Activated CD8-positive, alpha-beta memory T cell treated with anti-CD3 and anti-CD28 coated beads, Interleukin-2, amount 50 U/mL, for 48 hours (primary cell): ENCODE results near the gene ANO6.
"Not testable (repeated sequence)": the region's sequence is repeated elsewhere in the genome, so short reads cannot be mapped to it uniquely, and the experiment has no call there.

ENCODE experiments used
- DNase-seq: peaks from one replicate; pipeline ENCODE4 v3.0.0-alpha.2; 2020

Gene ANO6

DNA sequence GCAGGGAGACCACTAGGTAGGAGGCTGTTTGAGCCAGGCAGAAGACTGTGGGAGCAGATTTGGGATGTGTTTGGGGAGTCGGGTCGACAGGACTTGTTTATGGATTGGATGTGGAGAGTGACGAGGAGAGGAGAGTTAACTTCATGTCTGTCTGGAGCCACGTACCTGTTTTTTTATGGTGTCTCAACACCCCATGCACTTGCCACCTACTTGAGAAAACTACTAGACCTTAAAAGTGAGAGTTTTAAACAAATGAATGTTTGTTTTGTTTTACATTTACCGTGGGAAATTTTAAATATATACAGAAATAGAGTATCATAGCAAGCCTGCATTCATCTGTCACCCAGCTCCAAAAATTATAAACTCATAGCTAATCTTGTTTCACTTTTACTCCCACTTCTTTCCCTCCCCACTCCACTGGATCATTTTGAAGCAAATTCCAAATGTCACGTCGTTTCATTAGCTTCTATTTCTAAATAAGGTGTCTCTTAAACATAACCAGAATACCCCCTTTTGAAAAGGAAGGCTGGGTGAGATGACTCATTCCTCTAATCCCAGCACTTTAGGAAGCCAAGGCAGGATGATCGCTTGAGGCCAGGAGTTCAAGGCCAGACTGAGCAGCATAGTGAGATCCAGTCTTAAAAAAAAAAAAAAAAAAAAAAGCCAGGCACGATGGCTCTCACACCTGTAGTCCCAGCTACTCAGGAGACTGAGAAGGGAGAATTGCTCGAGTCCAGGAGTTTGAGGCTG, 136.2 kb downstream of the ANO6 start:
- DNase-seq: no peak

DNA sequence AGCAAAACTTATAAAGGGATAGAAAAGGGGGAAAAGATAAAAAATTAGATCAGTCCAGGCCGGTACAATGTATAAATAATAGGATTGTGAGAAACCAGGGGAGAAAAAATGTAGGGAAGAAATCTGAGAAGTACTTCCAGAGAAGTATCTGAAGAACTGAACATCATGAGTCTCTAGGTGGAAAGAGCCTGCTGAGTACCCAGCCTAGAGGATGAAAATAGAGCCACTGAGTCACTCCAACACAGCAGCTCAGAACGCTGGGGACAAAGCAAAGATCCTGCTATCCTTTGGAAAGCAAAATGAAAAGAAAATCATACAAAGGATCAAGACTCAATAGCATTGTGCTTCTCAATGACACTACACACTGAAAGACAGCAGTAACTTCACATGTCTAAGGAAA, 138.0 kb downstream of the ANO6 start:
- DNase-seq: no peak

DNA sequence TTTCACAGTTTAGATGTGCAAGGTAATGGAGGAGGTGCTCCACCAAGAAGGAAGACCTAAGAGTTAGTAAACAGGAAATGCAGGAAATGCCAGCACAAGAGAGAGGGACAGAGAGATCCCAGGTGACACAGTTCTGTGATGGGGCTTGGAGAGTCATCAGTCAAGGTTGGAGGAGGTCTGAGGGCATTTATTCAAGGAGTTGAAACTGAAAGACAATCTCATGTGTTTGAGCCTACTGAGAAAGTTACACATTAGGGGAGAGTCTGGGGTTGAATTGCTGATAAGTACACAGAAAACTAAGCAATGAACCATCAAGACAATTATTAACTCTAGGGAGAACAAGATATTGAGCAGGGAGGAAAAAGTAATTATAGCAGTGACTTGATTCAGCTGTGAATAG, 138.5 kb downstream of the ANO6 start:
- DNase-seq: no peak

DNA sequence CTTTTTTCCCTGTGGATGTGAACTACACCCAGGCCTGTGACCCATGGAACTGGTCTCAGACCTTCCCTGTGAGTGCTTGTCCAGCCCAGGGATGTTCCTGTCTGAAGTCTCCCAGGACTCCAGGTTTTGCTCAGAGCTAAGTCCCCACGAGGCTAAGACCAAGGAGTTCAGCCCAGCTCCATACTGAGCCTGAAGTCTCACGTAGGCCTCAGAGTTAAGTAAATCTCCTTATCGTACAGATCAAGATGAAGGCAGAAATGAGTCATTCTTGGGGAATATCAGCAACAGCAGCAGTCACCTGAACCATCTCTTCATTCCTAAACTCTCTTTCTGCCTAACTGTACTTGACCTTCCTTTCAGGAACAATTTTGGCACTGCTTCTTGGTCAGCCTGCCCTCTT, 139.8 kb downstream of the ANO6 start:
- no peak for DNase-seq

DNA sequence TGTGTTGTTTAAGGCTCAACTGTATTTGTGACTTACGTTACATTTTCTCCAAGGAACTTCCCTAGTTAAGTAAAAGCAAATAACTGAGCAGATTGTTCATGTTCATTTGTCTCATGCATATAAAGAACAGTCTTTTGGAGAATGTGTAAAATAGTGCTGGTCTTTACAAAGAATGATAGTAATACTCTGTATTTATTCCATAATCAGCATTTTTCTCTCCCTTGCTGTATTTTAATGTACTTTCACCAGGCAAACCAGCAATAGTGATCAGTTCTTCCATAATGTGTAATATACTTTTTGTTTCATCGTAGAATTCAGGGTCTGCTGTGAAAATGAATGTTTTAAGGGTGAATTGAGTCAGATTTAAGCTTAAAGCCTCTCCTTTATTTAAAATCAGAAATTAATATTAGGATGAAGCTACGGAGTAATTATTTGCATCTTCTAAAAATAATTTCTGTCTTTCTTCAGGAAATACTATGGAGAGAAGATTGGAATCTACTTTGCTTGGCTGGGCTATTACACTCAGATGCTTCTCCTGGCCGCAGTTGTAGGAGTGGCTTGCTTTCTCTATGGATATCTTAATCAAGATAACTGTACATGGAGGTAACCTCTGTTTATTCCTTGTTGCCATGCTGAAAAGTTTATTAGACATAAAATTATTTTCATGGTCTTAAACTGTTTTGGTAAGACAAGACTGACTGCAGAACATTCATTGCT, 141.1 kb downstream of the ANO6 start:
- DNase-seq: no peak

DNA sequence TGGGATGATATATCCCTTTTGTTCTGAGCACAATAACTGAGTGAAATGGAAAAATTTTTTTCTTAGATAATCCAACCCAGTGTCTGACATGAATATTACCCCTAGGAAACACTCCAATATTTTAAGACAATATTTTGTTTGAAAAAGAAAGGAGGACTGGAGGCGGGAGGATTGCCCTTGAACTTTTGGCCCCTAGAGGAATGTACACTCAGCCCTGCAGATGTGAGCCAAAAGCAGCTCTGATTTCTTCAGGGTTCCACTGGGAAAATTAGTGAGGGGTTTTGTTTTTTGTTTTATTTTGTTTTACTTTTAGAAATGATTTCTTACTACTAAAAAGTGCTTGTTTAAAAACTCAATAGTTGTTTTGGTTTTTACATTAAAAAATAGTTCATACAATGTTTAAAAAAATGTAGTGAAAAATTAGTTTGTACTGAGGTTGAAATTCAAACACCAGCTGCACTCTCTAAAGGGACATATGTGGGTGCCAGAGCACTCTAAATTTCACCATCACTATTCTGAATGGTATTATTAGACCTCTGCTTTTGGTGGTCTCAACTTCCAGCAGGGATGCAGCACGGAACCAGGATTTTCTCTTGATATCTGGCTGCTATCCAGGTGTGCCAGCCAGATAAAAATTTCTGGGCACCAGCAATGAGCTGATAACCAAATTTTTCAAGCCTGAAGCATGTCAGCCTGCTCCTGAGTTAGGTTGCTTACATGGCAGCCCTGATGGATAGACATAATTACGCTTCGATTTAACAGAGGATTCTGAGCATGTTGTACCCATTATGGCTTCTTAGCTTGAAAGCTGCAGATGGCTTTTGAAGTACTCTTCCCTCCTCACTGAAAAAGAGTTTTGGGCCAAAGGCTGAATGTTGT, 141.9 kb downstream of the ANO6 start:
- no peak for DNase-seq

DNA sequence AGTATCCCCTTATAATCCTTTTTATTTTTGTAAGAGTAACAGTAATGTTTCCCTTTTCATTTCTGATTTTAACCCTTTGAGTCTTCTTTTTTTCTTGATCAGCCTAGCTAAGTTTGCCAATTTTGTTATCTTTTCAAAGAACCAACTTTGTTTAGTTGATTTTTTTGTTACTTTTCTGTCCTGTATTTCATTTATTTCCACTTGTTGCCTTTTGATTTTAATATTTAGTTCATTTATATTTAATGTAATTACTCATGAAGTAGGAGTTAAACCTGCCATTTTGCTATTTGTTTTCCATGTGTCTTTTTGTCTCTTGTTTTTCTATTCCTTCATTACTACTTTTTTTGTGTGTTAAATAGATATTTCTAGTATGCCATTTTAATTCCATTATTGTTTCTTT, 146.4 kb downstream of the ANO6 start:
- no peak for DNase-seq

DNA sequence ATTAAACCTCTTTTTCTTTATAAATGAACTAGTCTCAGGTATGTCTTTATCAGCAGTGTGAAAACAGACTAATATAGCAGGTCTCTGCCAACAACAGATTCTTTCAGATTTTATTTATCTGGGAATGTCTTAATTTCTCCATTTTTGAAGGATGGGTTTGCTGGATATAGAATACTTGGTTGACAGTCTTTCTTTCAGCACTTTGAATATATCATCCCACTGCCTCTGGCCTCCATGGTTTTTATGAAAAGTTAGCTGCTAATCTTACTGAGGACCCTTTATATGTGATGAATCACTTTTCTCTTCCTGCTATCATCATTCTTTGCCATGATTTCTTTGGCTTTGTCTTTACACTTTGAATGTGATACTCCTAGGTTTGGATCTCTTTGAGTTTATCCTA, 148.0 kb downstream of the ANO6 start:
- DNase-seq: no peak

DNA sequence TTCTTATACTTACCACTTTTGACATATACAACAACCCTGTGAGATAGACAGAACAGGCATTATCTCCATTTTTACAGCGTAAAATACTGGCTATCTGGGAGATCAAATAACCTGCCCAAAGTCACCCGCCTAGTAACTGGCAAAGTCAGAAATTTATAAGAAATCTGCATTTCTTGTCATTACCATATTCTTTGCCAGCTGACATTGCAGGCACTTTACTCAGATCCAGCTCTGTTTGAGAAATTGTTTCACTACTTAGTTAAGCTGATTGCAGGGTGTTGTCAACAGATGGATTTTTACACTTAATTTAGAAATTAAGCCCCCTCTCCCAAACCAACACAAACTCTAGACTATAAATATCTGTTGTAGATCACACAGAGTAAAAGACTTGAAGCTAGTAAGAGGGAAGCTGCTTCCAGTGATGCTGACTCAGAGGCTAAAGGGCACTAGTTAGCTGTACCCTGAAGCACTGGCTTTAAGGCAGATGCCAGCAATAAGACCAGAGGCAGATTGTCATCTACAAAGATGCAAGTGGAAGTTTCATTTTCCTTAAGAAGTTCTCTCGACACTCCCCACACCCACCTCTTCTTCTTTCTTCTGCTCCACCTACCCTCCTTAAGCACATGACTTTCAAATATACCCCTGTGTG, 153.1 kb downstream of the ANO6 start:
- DNase-seq: no peak

DNA sequence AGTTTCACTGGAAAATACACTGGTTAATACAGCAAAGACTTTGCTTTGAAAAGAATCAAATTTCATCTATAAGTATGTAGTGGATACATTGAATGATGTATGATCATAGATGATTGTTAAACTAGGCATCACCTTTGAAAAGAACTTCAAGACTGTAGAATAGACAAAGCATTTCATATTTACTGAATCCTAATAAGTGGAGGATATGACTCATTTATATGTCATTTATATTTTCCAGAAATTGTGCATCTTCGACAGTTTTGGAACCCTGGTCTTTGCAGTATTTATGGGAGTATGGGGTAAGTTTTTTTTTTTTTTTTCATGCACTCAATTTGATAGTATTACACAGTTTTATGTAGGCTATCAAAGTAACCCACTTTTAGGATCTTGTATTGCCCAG, 161.9 kb downstream of the ANO6 start:
- DNase-seq: no peak

DNA sequence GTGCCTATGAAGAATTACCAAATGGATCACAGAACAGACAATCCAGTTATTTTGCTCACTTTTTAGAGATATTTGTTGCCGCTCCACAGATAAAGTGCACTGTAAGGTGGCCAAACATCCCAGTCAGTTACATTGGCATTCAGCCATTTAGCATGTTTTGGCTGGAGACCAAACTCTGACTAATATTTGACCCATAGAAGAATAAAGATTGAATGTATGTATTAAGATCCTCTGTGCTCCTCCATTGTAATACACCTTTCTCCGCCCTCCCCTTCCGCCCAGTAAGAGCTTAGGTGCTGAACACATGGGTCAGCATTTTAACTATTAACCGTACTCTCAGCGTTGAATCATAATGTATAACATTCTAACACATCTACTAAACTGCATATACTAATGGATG, 163.4 kb downstream of the ANO6 start:
- no peak for DNase-seq

DNA sequence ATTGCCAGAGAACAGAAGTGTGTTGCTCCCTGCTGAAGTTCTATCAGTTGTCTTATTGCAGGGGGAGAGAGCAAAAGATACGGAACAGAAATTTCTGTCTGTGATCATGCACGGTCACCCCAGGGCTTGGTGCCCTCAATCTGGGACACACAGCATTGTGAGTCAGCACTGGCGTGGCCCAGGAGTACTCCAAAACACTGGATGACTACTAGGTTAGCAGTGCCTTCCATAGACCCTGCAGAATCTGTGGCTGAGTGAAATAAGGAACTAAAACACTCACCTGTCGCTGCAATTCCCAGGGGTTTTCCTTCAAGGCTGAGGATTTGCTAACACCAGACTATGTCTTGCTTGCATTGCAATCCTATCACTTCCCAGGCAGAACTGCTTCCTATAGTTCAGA, 165.5 kb downstream of the ANO6 start:
- DNase-seq: no peak

DNA sequence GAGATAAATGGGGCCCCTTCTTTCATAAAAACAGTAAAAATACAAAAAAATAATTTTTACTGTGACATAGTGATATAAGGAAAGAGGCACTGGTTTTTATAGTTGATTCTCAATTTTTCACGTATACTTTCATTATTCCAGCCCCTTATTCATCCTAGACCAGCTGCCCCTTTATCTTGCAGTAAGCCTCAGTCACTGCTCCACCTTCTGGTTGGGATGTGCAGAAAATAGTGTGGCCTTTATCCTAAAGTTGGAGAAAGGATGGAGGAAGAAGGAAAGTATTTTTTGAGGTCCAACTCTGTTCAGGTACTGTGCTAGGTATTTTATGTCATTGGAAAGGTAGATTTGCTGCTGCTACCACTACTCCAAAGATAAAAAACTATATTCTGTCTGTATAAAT, 172.7 kb downstream of the ANO6 start:
- DNase-seq: no peak

DNA sequence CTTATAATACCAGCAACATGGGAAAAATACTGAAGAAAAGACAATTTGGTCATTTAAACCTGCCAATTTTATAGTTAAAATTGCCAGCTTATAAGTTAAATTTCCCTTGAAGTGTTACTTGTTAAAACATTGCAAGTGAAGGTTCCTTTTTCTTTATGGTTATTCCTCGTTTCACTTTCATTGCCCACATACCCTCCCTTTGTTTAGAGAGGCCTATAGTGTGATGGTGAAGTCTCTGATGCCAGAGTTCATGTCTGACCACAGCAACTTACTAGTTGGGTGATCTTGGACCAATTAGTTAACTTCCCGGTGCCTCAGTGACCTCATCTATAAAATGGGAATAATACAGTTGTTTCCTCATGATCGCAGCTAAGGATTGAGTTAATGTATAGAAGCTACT, 173.5 kb downstream of the ANO6 start:
- no peak for DNase-seq

DNA sequence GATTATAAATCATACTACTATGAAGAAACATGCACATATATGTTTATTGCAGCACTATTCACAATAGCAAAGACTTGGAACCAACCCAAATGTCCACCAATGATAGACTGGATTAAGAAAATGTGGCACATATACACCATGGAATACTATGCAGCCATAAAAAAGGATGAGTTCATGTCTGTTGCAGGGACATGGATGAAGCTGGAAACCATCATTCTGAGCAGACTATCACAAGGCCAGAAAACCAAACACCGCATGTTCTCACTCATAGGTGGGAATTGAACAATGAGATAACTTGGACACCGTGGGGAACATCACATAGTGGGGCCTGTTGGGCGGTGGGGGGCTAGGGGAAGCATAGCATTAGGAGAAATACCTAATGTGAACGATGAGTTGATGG, 181.6 kb downstream of the ANO6 start:
- DNase-seq: not testable (repeated sequence)

DNA sequence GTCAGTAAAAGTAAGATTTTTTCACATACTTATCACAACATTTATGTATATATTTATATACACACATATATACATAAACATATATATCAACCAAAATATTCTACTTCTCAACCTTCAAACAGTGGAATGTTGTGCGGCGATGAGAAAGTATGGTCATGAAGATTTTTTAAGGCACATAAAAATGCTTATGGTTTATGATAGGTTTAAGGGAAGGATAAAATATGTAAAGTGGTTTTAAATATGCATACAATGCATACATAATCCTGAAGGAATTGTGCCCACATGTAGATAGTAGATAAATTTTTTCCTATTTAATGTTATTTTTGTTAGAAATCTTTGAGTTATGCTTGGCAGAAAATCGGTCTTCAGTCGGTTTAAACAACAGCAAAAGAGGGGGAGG, 182.7 kb downstream of the ANO6 start:
- DNase-seq: no peak

DNA sequence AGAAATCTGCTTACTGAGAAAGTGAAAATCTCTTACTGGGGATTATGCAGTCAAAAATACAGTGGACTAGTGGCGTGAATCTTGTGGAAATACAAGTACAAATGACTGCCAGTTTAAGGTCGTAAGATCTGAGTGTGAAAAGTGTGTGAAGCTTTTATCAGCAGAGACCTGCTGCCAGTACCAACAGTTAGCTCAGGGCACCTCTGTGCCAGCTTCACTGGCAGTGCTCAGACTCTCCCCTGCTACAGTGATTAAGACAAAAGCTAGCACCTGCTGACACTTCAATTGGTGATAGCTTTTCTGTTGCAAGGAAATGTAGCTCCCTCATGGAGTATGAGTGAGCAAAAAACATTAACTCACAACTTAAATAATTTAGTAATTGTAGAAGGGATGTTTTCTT, 185.1 kb downstream of the ANO6 start:
- DNase-seq: no peak

DNA sequence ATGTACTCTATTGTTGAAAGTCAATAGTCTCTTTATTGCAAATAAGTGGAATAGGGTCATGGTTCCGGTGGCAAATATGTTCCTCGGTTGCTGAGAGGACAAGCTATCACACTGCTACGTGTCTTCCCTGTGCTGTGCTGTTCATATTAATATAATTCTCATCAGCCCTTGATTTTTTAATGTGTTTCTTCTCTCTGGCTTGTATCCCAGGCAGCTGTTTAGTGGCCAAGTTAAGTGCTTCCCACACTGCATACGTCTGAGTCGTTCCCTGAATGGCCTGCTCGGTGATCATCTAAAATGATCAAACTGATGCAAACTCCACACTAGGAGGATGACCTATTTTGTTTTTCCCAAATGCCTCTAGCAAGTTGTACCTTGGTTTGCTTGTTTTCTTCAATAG, 186.4 kb downstream of the ANO6 start:
- DNase-seq: no peak

DNA sequence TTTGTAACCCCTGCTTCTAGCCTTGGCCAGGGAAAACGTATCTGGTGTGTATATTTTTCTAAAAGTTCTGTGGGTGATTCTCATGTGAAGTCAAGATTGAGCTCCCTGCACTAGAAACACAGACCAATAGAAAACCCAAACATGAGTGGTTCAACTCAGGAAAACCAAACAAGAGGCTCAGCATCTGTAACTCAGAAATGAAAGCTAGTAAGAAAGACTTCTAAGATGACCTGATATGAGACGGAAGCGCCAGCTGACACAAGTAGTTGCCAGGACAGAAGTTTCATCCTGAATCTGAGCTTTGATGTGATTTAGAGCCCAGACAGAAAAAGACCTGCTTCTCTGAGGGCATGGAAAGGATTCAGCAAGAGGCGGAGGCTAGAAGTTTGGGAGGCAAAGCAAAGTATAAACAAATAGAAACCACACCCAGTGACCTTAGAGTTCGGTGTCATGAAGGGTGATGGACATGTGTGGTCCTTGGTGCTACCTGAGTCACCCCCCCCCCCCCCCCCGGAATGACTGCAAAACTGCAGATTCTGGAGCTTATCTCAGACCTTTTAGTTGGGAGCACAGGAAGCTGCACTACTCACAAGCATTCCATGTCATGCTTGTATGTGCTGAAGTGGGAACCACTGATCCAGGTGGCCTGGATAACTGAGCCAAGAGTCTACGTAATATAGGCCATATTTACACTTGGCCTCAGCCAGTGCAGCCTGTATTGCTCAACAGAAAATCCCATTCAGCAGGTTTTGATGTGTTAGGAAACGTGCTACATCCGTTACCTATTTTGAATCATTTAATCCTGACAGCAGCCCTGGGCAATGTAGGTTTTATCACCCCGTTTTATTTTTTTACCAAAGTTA, 191.3 kb downstream of the ANO6 start:
- no peak for DNase-seq

DNA sequence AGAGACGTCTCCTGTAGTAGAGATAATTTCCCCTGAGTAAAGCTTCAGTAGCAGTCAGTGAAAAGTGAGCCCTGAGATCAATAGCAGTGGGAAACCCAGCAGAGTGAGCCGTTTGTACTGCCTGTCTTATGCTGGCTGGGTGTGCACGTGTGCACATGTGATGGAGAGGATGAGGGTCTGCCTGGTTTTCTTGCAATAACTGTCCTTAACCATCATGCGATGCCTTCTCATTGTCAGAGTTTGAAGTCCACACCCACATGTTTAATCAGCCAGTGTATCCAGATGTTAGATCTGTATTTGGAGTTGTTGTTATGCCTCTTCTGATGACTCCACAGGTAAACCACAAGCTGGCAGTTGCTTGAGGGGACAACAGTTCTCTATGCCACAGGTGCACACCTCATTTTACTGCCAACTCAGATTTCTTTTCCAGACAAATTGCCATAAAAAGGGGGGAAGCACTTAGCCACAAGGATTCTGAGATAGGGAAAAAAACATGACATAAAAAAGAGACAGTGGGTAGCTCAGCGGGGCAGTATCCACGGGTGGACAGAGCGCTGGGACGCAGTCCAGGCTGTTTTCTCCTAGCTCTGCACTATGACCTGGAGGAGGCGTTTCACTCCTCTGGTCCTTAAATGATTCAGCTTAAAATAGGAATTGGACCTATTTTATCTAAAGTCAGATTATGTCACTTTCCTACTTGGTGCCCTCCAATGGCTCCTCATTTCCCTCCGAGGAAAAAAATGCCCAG, 192.3 kb downstream of the ANO6 start:
- DNase-seq: no peak

DNA sequence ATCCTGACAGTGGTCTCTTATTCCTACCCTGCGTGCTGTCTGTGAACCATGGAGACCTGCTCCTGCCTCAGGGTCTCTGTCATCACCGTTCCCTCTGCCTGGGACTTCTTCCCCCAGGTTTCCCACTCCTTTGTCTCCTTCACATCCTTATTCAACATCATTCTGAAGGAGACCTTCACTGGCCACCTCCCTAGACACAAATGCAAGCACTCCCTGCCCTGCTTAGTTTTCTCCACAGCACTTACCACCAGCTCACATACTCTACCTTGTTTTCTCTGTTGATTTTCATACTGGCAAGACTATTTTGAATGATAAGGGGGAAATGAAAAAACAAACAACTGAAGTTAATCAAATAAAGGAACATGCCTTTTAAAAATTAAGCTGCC, 192.8 kb downstream of the ANO6 start:
- DNase-seq: no peak

DNA sequence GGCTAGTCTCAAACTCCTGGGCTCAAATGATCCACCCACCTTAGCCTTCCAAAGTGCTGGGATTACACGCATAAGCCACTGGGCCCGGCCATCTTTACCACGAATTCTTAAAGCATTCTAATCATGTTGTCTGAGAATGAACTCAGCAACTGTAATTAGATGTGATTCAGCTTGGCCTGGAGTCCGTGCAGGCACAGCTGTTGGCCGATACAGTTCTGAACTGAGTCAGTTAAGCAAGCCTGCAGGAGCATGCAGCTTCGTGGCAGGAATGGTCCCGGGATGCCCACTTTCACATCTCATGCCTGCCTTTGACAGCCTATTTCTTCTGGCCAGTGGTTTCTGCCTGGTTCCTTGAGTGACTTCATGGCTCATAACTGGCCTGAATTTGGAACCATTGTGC, 194.1 kb downstream of the ANO6 start:
- no peak for DNase-seq
